HG03039 (cell line): ENCODE results near the gene AGO1.
A peak's percentile ranks its signal among the peaks of the same experiment; 100 is the strongest.

Experiments used
- ATAC-seq: cut with Tn5 transposase; IDR thresholded peaks from one replicate; pipeline ENCODE4 v1.9.1; 2021; ENCODE audit warnings: mild to moderate bottlenecking, moderate library complexity; ENCODE audit not compliant: unreplicated experiment

Gene AGO1

DNA sequence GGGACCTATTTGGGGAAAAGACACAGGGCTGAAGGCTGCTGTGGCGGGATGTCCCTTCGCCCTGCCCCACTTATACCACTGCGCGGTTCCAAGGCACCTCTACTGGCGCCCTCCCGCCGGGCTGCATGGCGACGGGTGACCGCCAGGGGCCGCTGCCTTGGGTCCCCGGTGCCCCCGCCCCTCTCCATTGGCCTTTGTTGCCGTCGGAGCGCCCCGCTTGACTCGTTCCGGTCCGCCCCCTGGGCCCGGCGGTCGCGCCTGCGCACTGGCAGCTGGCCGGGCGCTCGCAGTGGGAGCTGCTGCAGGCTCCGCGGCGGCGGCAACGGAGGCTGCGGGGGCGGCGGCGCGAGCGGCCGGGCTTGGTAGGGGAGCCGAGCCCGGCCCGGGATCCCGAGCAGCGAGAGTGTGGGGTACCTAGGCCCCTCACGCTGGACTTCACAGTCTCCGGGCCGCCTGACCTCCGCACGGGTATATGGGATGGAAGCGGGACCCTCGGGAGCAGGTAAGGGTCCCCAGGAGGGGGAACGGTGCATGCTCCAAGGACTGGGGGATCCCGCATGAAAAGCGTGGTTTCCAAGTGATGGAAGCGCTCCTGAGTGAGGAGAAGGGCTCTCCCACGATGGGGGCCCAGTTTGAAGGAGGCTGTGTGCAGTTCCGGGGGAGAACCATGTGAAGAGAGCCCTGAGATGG is at the start of gene AGO1:
TSS of gene AGO1 (plus strand) at position 265 of the 690 bp plus-strand sequence. CDS start at position 478, 213 bp downstream.
- ATAC-seq, result peak; percentile 77

DNA sequence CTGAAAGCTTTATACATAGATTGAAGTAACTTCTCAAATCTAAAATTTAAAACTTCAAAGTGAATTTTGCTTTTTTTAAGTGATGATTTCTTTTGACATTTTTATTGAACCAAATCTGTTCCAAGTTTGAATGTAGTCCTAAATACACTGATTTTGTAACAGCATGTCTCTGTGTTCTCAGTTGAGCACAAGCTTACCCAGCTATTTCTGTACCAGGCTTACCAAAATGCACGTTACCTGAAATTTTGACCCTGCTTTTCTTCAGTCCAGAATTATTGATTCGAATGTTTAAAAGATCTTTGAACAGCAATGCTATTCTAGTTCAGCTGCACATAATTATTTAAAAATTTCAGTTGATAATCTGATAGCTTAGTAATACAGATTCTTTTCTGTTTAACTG is 49.6 kb upstream of the AGO1 start:
- ATAC-seq, result no peak

- ATAC-seq, result no peak
These were observed 48.8 kb upstream of the AGO1 start for GRCh38 chr1:35834218-35834617.

DNA sequence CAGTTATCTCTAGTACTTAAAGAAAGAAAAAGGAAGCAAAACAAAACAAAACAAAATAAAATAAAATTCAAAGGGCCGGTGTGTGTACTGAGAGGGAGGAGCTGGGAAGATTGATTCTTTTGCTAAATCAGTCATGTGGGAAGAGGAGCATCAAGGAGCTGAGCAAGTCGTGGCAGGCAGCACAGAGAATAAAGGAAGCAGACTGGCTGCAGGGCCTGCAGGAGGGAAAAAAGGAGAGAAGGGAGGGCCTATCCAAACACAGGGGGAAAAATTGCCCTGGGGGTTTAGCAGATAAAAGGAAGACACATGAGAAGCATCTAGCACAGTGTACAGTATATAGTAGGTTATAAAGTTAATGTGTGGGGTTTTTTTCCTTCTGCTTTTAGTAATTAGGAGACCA is 47.6 kb upstream of the AGO1 start:
- ATAC-seq, result no peak

DNA sequence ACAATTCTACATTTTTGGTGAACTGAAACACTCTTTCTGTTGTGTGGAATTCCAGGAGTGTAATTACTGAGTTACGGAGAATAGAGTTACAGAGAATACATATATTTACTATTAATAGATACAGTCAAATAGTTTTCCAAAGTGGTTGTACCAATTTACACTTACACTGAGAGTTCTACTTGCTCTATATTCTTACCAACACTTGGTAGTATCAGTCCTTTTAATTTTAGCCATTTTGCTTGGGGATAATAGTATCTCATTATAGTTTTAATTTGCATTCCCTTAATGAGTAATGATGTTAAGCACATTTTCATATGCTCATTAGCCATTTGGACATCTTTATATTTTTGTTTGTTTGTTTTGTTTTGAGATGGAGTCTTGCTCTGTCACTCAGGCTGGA is 46.3 kb upstream of the AGO1 start:
- ATAC-seq, result no peak

DNA sequence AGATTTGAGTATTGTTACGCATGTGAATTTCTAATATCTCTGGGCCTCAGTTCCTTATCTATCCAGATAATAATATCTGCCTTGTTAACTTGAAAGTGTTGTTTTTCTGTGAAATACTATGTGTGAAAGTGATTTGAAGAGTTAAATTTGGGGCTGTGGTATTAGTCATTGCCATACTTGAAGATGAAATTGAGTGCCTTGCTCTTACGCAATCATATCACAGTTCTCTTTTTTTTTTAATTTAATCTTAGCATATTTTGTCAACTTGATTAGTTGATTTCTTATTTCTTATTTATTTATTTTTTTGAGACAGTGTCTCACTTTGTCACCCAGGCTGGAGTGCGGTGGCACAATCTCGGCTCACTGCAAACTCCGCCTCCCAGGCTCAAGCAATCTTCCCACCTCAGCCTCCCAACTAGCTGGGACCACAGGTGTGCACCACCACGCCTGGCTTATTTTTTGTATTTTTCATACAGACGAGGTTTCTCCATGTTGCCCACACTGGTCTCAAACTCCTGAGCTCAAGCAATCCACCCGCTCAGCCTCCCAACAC is 44.2 kb upstream of the AGO1 start:
- no peak for ATAC-seq

DNA sequence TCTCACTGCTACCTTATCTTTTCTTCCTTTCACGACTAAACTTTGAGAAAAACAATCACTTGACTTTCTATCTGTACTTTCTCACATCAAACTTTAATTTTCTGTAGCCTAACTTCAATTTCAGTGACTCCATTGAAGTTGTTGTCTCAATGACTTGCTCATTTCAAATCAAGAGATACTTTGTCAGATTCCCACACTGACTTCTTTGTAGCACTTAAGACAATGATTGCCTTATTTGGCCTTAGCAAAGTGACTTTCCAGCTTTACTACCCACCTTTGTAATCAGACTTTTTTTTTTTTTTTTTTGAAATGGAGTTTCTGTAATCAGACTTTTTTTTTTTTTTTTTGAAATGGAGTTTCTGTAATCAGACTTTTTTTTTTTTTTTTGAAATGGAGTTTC is 38.2 kb upstream of the AGO1 start:
- no peak for ATAC-seq

- no peak for ATAC-seq
These were observed 37.2 kb upstream of the AGO1 start for GRCh38 chr1:35845766-35846165.

DNA sequence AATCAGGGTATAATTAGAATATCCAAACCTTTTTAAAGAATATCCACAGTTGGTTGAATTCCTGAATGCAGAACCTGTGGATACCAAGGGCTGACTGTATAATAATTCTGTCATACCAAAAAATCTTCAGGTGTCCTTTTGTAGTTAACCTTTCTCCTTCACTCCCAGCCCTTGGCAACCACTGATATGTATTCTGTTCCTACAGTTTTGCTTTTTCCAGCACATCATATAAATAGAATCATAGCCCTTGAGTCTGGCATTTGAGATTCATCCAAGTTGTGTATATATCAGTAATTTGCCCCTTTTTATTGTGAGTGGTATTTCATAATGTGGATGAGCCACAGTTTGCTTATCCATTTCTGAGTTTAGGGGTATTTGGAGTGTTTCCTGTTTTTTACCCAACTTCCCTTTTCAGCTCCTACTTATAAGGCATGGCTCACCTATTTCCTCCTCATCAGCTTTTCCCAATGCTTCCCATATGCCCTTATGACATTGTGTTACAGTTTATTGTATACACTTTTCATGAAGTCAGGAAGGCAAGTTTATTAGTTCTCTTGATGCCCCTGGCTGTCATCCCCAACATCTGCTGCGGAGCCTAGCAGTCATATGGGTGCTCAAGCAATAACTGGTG is 35.0 kb upstream of the AGO1 start:
- ATAC-seq, result no peak

DNA sequence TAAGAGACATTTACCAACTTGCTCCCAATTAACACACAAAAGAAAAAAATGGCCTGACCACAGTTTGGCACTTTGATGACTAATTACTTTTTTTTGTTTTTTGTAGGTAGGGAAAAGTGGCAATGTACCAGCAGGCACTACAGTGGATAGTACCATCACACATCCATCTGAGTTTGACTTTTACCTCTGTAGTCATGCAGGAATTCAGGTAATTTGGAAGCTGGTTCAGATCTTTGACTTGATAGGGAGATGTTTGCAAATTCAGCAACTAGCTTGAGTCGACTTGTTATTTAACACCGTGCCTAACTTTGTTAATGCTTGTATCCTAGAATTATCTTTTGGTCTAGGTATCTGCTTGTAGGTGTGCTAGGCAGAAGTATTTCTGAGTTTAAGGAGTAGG is 33.0 kb upstream of the AGO1 start:
- no peak for ATAC-seq

GRCh38 chr1:35850716-35851115 is 32.3 kb upstream of the AGO1 start:
- no peak for ATAC-seq

DNA sequence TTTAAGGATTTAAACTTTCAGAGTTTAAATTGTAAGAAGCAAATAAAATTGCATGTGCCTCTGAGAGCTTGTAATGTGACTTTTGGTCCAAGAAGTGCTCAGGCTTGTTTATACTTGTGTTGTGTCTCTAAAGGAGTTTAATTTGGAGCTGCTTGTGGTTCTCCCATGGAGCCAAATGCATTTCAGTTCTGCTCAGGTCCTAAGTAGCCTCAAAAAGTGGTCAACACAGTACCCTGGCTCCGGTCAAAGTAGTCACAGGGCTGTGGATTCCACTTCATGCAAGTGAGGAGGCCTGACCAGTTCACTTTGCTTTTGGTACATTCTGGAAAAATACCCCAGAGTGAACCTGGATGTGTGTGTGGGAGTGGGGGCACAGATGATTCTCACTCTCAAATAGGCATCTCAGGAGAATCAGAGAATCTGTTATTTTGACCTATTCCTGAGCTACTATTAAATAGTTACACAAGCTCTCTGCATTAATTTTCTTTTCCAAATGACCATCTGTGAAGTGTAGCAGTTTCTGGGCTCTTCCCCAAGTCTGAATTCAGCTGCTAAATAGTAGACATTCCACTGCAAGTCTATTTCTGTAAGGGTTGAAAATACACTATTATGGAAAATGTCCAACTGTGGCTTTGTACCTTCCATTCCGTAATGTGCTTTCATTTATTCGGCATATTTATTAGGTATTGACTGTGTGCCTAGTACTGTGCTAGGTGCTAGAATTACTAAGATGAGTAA is 31.7 kb upstream of the AGO1 start:
- ATAC-seq, result no peak

GRCh38 chr1:35852241-35852640 is 30.8 kb upstream of the AGO1 start:
- no peak for ATAC-seq

DNA sequence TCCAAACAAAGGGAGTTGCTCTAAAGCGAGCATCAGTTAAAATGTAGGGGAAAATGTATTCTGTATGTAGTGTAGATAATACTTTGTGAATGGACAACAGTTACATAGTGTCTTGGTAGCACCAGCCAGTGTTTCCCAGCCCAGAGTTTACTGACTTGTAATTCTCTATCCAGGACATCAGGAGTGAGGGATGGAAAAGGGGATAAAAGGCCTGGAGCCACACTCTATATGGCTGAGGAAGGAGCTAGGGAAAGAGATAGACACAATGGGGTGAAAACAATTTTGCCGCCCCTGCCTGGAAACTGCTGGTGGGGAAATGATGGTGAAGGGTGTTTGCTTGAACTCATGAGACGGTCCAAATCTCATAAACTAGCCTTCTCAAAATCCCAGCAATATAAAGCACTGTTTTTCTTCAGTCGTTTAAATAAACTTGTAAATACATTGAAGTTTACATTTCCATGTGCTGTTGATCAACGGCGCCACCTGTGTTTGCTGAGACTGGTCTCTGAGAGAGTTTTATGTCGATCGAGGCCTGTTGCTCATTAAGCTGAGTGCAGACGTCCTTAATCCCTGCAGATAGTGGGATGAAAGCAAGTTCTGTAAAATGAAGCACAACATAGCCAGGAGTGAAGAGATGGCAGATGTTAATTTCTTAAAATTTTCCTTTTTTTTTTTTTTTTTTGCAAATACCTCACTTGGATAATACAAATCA is 27.9 kb upstream of the AGO1 start:
- no peak for ATAC-seq

GRCh38 chr1:35856964-35857363 is 26.0 kb upstream of the AGO1 start:
- no peak for ATAC-seq

DNA sequence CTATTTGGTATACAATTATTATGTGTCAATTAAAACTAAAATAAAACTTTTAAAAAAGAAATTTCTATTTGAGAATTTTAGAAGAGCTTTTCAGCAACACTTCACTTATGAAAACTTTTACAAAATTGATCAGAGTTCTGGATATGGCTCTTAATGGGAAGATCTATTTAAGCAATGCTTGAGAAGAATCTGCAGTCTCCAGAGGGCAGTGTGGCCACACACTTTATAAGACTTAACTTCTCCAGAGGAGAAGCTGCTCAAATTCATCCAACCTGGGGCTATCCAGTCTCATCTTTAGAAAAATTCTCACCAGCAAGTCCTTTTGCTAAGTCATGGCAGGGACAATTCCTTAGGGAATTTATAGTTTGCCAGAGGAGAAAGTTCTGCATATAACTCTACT is 25.2 kb upstream of the AGO1 start:
- ATAC-seq, result no peak

DNA sequence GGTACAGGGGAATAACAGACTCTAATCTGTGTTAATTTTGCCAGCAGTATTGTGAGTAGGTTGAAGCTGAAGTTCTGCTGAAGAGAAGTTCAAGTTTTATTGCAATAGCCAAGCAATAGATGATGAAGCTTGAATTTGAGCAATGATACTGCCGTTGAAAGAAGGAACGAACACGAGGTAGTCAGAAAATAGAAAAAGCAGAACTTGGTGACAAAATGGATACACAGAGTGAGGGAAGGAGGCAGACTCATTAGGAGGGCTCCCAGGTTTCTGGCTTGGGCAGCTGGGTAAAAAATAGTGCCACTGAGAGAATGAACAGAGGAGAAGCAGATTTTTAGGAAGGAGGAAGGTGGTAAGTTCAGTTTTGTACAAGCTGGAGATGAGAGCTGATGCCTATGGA is 22.3 kb upstream of the AGO1 start:
- ATAC-seq, result no peak

GRCh38 chr1:35863136-35863535 is 19.9 kb upstream of the AGO1 start:
- ATAC-seq, result no peak

DNA sequence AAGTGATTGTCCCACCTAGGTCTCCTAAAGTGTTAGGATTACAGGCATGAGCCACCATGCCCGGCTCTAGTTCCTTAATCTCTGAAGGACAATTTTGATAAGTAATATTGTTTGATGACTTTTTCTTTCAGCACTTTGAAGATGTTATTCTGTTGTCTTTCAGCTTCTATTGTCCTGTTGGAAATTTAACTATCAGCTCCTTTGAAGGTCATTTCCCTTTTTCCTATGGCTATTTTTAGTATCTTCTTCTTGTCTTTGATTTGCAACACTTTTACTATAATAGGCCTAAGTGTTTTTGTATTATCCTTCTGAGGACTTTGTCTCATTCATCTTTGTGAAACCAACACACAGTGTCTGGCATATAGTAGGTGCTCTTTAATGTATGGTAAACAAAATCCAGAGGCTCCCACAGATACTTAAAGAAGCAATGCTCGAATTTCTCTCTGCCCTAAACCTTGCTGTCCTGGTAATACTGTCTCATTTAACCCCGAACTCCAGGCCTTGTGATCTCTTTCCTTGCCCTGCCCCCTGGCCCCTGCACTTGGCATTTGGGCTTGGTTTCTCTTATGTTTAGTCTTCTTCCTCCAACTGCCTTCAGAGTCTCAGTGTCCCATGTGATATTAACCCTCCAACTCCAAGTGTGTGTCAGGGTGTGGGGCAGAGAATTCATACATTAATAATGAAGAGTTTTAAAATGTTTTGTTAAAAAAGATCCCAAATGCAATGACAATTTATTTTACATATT is 19.0 kb upstream of the AGO1 start:
- no peak for ATAC-seq

- no peak for ATAC-seq
These were observed 18.2 kb upstream of the AGO1 start for GRCh38 chr1:35864813-35865212.

DNA sequence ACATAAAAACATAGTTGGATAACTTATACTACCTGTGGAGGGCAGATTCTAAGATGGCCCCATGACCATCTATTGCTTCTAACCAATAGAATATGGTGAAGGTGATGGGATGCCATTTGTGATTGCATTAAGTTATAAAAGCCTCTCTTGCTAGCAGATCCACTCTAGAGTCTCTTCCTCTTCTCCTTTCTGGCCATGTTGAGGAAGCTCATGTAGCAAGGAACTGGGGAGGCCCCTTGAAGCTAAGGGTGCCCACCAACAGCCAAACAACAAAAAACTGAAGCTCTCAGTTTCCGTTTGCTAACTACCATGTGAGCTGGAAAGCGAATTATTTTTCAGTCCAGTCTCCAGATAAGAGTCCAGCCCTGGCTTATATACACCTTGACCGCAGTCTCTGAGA is 16.0 kb upstream of the AGO1 start:
- no peak for ATAC-seq
